ENCODE results near the gene TMEM141.

DNA sequence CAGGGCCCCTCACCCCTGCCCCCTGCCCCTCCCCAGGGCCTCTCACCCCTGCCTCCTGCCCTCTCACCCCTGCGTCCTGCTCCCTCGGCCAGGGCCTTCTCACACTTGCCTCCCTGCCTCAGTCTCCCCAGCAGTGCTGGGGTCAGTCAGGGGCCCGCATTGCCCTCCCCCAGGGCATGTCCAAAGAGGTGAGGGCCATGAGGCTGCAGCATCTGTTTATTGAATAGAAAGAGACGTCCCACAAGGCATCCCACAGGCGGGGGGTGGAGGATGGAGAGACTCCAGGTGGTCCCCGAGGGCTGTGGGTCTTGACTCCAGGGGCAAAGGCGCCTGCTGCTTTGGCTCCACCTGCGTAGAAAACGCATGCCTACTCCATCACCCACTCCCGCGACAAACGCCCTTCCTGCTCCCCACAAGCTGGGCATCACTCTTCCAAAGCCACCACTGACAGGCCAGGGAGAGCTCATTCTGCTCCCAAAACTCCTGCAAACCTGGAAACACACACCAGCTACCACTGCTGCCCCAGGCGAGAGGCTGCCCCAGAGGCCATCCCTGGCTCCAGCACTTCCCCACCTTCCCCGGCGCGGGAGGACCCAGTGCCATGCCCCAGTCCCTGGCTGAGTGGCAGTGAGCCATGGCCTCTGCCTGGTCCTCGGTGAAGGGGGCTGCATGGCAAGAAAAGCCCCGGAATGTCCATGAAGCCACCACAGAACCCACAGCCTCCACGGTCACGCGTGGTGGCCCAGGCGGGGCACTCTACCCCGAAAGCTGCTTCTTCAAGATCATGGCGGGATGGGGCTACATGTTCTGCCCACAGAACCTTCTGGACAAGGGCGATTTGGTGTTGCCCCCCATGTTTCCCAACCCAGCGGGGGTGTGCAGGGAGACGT lies 31.5 kb upstream of the TMEM141 start:
- TF ChIP-seq, protein P1, sequence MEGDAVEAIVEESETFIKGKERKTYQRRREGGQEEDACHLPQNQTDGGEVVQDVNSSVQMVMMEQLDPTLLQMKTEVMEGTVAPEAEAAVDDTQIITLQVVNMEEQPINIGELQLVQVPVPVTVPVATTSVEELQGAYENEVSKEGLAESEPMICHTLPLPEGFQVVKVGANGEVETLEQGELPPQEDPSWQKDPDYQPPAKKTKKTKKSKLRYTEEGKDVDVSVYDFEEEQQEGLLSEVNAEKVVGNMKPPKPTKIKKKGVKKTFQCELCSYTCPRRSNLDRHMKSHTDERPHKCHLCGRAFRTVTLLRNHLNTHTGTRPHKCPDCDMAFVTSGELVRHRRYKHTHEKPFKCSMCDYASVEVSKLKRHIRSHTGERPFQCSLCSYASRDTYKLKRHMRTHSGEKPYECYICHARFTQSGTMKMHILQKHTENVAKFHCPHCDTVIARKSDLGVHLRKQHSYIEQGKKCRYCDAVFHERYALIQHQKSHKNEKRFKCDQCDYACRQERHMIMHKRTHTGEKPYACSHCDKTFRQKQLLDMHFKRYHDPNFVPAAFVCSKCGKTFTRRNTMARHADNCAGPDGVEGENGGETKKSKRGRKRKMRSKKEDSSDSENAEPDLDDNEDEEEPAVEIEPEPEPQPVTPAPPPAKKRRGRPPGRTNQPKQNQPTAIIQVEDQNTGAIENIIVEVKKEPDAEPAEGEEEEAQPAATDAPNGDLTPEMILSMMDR (IDR thresholded peaks at IDR 0.05), result no peak
- no peak for TF ChIP-seq POLR2A (IDR thresholded peaks at IDR 0.05)
